Neuron (in vitro differentiated cells): ENCODE results near the gene KIAA1671.

Experiments
- H2AFZ ChIP-seq: one replicate; pipeline ENCODE4 v1.6.1; 2013; ENCODE audit warnings: low read depth, mild to moderate bottlenecking, inconsistent platforms, low read length, moderate library complexity
- H3K27me3 ChIP-seq: one replicate; pipeline ENCODE4 v1.6.1; 2013; ENCODE audit warnings: low read length; ENCODE audit not compliant: insufficient read depth
- H3K36me3 ChIP-seq: one replicate; pipeline ENCODE4 v1.6.1; 2013; ENCODE audit warnings: low read length; ENCODE audit not compliant: insufficient read depth
- H3K4me1 ChIP-seq: one replicate; pipeline ENCODE4 v1.6.1; 2013; ENCODE audit warnings: low read length; ENCODE audit not compliant: insufficient read depth
- H3K4me3 ChIP-seq: 2 replicates; pipeline ENCODE4 v1.5.1; 2013; ENCODE audit warnings: mild to moderate bottlenecking, low read length, moderate library complexity
- H3K9me3 ChIP-seq: one replicate; pipeline ENCODE4 v1.6.1; 2013; ENCODE audit warnings: low read length

Gene KIAA1671

DNA sequence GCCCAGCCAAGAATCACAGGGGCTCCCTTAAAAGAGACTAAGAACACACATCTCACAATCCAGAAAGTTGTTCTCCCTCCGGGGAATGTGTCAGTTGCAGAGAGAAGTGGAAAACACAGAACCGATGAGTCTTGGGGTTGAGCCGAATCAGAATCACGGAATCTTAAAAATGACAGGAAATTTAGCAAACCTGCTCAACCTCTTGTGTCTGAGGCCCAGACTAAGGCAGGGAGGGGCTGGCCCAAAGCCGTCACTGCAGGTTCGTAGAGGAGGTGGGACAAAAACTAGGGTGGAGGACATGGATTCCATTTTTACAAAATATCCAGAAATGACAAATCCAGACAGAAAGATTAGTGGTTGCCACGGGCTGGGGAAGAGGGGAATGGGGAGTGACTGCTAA, 63.8 kb downstream of the KIAA1671 start:
- Histone ChIP-seq H3K27me3 (no peaks in the 10 kb centered on the region), H3K4me1 (peaks cover 9% of the 10 kb centered on the region), H3K4me3 (no peak overlapping the region), H3K36me3 (peaks cover 4% of the 10 kb centered on the region), H2AFZ (no peak overlapping the region), H3K9me3 (peaks cover 7% of the 10 kb centered on the region)

GRCh38 chr22:25018009-25018408, 65.5 kb downstream of the KIAA1671 start:
- H3K4me1 ChIP-seq: peaks cover 17% of the 10 kb centered on the region
- H3K9me3 ChIP-seq: peaks cover 7% of the 10 kb centered on the region
- no peak overlapping the region for H3K4me3 ChIP-seq

GRCh38 chr22:25019427-25020184, 67.1 kb downstream of the KIAA1671 start:
- Histone ChIP-seq H3K27me3 (no peaks in the 10 kb centered on the region), H3K4me1 (peaks cover 17% of the 10 kb centered on the region), H3K36me3 (peaks cover 4% of the 10 kb centered on the region), H2AFZ (no peak overlapping the region), H3K9me3 (peaks cover 7% of the 10 kb centered on the region), H3K4me3 (no peak overlapping the region)

More at GRCh38 chr22:25018009-25018408, 65.5 kb downstream of the KIAA1671 start:
- H3K27me3 ChIP-seq: no peaks in the 10 kb centered on the region
- H2AFZ ChIP-seq: no peak overlapping the region
- peaks cover 4% of the 10 kb centered on the region for H3K36me3 ChIP-seq

DNA sequence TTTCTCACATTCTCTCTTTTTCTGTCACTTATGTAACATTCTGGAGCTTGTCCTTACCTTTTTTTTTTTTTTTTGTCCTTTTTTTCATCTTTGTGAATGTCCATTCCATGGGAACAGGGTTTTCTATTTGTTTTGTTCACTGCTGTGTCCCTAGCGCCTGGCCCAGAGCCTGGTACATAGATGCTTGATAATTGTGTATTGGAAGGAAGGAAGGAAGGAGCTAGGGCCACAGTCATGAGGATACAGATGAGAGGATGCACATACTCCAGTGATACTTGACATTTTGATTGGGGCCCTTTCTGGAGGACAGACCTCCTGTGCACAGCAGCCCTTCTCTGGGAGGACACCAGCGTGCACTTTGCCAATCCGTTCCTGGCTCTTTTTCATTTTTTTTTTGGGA, 68.9 kb downstream of the KIAA1671 start:
- peaks cover 2% of the 10 kb centered on the region for H3K36me3 ChIP-seq
- no peak overlapping the region for H3K4me3 ChIP-seq
- peaks cover 30% of the 10 kb centered on the region for H3K4me1 ChIP-seq
- no peak overlapping the region for H2AFZ ChIP-seq
- no peaks in the 10 kb centered on the region for H3K27me3 ChIP-seq
- peaks cover 4% of the 10 kb centered on the region for H3K9me3 ChIP-seq

- no peaks in the 10 kb centered on the region for H3K9me3 ChIP-seq
- no peak overlapping the region for H3K4me3 ChIP-seq
- peaks cover 34% of the 10 kb centered on the region for H3K4me1 ChIP-seq
- H3K27me3 ChIP-seq: no peaks in the 10 kb centered on the region
- no peak overlapping the region for H2AFZ ChIP-seq
- H3K36me3 ChIP-seq: no peaks in the 10 kb centered on the region
These were observed 69.6 kb downstream of the KIAA1671 start for GRCh38 chr22:25021976-25022711.

- Histone ChIP-seq H2AFZ (no peak overlapping the region), H3K36me3 (no peaks in the 10 kb centered on the region), H3K27me3 (no peaks in the 10 kb centered on the region), H3K4me3 (no peak overlapping the region), H3K4me1 (peaks cover 34% of the 10 kb centered on the region), H3K9me3 (no peaks in the 10 kb centered on the region)
These were observed 71.4 kb downstream of the KIAA1671 start for GRCh38 chr22:25023879-25024278.

- no peaks in the 10 kb centered on the region for H3K9me3 ChIP-seq
- no peaks in the 10 kb centered on the region for H3K27me3 ChIP-seq
- H2AFZ ChIP-seq: no peak overlapping the region
- H3K4me1 ChIP-seq: peaks cover 34% of the 10 kb centered on the region
- H3K4me3 ChIP-seq: no peak overlapping the region
- no peaks in the 10 kb centered on the region for H3K36me3 ChIP-seq
These were observed 72.4 kb downstream of the KIAA1671 start for GRCh38 chr22:25024895-25025294.

- H3K27me3 ChIP-seq: no peaks in the 10 kb centered on the region
- H3K4me1 ChIP-seq: peaks cover 28% of the 10 kb centered on the region
- no peak overlapping the region for H2AFZ ChIP-seq
- no peaks in the 10 kb centered on the region for H3K36me3 ChIP-seq
- no peak overlapping the region for H3K4me3 ChIP-seq
- no peaks in the 10 kb centered on the region for H3K9me3 ChIP-seq
These were observed 73.2 kb downstream of the KIAA1671 start for GRCh38 chr22:25025491-25026400.

DNA sequence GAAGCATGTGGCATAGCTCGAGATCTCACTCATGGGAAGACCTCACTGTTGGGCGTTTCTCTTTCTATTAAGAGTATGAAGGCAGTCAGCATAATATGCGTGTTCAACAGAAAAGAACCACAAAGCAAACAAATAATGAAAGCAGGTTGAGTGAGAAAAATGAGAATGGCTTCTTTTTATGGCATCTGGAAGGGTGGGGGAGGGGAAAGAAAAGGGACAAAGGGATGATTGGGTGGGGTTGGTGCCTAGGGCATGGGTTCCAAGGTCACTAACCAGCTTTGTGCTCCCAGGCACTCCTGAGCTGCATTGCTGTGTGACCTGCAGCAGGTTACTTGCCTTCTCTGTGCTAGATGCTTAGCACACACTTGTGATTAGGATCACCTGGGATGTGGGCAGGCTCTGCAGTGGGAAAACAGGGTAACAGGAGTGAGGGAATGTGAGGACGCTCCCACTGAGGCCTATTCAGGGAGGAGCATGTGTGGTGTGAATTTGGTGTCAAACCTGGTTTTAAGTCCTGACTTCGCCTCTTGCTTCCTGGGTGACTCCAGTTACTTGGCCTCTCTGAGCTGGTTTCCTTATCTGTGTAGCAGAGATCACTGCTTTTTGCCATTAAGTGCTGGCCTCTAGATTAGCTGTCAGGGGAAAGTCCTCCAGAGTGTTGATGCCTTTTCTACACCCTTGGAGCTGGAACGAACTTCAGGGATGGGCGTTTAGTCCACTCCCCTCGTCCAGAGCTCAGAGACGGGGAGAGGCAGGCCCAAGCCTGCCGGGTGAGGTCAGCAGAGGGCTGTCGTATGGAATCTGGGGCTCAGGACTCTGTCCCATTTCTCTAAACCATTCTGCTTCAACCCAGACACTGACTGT, 74.8 kb downstream of the KIAA1671 start:
- H3K27me3 ChIP-seq: no peaks in the 10 kb centered on the region
- no peak overlapping the region for H2AFZ ChIP-seq
- H3K4me1 ChIP-seq: peaks cover 21% of the 10 kb centered on the region
- H3K36me3 ChIP-seq: no peaks in the 10 kb centered on the region
- H3K4me3 ChIP-seq: no peak overlapping the region
- no peaks in the 10 kb centered on the region for H3K9me3 ChIP-seq

GRCh38 chr22:25027959-25028840, 75.7 kb downstream of the KIAA1671 start:
- Histone ChIP-seq H2AFZ (no peak overlapping the region), H3K4me3 (no peak overlapping the region), H3K36me3 (no peaks in the 10 kb centered on the region), H3K4me1 (peaks cover 17% of the 10 kb centered on the region), H3K27me3 (no peaks in the 10 kb centered on the region), H3K9me3 (no peaks in the 10 kb centered on the region)

- Histone ChIP-seq H3K36me3 (no peaks in the 10 kb centered on the region), H3K27me3 (no peaks in the 10 kb centered on the region), H2AFZ (no peak overlapping the region), H3K4me1 (peaks cover 17% of the 10 kb centered on the region), H3K9me3 (no peaks in the 10 kb centered on the region), H3K4me3 (no peak overlapping the region)
These were observed 76.3 kb downstream of the KIAA1671 start for GRCh38 chr22:25028841-25029141.

DNA sequence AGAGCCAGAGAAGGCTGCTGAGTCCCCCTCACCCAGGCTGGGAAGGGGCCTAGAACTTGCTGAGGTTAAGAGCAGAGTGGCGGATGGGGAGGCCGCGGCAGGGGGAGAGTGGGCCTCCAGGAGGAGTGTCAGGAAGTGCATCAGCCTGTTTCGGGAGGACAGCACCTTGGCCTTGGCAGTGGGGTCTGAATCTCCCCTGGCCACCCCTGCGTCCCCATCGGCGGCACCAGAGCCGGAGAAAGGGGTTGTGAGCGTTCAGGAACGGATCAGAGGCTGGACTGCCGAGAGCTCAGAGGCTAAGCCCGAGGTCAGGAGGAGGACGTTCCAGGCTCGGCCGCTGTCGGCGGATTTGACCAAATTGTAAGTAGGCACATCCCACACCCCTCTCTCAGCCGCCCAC, 76.7 kb downstream of the KIAA1671 start:
- no peaks in the 10 kb centered on the region for H3K27me3 ChIP-seq
- H3K4me3 ChIP-seq: no peak overlapping the region
- no peaks in the 10 kb centered on the region for H3K9me3 ChIP-seq
- H2AFZ ChIP-seq: no peak overlapping the region
- H3K4me1 ChIP-seq: peaks cover 17% of the 10 kb centered on the region
- no peaks in the 10 kb centered on the region for H3K36me3 ChIP-seq
